ENCODE data around the gene RIN3. TPM values are rescaled to one million over a fixed set of nuclear protein-coding genes. Genes with fewer than 3 reads are reported as not detected.

RIN3 gene
- total RNA-seq, 4 donors from 2014 or later, result 3.0 to 8.7 (median 7.5) TPM

DNA sequence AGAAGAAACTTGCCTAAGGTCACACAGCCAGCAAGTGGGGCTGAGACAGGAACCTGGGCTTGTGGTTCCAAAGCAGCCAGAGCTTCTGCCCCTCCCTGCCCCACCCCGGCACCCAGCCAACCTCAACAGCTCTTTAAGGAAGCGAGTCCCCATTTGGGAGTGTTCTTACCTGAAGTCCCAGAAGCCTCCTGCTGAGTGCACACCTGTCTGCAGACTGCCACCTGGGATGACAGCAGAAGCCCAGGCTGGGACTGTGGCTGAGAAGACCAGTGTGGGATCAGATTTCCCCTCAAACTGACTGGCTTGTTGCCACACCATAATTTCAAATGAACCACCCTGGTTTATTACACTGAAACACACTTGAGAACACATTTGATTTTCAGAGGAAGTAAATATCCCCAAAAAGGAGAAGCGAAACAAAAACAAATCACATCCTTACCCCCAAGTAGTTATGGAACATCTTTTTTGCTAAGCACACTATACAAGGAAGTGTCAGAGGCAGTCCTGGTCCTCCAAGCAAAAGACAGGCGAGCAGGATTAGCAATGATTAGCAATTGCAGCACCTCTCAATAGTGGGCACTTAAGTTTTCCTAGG is 6.3 kb upstream of the RIN3 start:
- 75 to 76% methylated on average over 4 of the region's 4 CpGs for WGBS, 2 donors
- TF ChIP-seq, protein P1, sequence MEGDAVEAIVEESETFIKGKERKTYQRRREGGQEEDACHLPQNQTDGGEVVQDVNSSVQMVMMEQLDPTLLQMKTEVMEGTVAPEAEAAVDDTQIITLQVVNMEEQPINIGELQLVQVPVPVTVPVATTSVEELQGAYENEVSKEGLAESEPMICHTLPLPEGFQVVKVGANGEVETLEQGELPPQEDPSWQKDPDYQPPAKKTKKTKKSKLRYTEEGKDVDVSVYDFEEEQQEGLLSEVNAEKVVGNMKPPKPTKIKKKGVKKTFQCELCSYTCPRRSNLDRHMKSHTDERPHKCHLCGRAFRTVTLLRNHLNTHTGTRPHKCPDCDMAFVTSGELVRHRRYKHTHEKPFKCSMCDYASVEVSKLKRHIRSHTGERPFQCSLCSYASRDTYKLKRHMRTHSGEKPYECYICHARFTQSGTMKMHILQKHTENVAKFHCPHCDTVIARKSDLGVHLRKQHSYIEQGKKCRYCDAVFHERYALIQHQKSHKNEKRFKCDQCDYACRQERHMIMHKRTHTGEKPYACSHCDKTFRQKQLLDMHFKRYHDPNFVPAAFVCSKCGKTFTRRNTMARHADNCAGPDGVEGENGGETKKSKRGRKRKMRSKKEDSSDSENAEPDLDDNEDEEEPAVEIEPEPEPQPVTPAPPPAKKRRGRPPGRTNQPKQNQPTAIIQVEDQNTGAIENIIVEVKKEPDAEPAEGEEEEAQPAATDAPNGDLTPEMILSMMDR (IDR thresholded peaks at IDR 0.05), result no peak
- no peak for TF ChIP-seq POLR2A (IDR thresholded peaks at IDR 0.05)
- no peak overlapping the region for H3K4me3 ChIP-seq (ENCODE audit: low read depth, poor library complexity, severe bottlenecking)
- DNase-seq (ENCODE audit: low spot score in 2 of 2), result no peak
- intact Hi-C loops (cut with DNase I; ENCODE audit: low total_unique reads), result no loop called here

DNA sequence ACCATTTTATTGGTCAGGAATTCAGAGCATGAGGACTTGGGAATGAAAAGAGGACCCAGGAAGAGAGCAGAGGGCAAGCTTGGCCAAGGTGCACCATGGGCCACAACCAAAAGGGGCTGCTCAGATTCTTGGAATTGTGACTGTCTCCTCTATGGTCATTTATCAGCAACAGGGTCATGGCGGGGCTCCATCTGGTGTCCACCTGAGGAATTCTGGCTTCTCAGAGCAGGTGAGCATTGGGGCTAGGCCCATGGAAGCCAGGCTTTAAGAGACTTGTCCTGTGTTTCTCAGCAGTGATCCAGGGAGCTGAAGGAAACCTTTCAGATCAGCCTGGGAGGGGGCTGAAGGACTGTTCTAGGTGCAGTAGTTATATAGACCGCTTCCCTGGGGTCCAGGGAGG is 2.6 kb upstream of the RIN3 start:
- 95 to 96% methylated on average over 2 of the region's 2 CpGs for WGBS, 2 donors
- intact Hi-C loops (cut with DNase I; ENCODE audit: low total_unique reads), result no loop called here
- no peak overlapping the region for H3K4me3 ChIP-seq (ENCODE audit: low read depth, poor library complexity, severe bottlenecking)
- DNase-seq (ENCODE audit: low spot score in 2 of 2), result no peak
- TF ChIP-seq, protein P1 (IDR thresholded peaks at IDR 0.05), result no peak
- TF ChIP-seq POLR2A (IDR thresholded peaks at IDR 0.05), result no peak

DNA sequence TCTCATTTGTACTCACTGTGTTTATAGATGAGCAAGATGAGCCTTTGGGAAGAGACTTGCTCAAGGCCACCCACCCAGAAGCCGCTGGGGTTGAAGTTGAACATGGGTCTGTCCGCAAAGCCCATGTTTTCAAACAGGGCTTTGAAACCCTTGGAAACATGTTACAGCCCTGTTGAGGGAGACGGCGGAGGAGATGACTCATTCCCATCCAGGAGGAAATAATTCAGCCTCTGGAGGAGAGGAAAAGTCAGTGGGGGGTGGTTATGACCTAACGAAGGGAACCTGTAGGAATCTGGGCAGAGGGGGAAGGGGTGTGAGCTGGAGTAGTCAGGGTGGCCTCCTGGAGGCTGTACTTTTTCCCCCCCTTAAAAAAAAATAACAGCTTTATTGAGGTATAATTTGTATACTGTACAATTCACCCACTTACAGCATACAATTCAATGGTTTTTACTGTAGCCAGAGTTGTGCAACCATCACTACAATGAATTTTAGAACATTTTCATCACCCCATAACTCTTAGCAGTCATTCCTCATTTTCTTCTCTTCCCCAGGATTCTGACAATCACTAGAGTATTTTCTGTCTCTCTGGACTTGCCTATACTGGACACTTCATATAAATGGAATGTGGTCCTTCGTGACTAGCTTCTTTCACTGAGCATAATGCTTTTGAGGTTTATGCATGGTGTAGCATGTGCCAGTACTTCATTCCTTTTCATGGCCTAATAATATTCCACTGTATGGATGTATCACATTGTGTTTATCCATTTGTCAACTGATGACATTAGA is 1.9 kb upstream of the RIN3 start:
- 35 to 44% methylated on average over 6 of the region's 6 CpGs for WGBS, 2 donors
- DNase-seq (ENCODE audit: low spot score in 2 of 2), result no peak
- TF ChIP-seq, protein P1 (IDR thresholded peaks at IDR 0.05), result no peak
- no peak for TF ChIP-seq POLR2A (IDR thresholded peaks at IDR 0.05)
- no peak overlapping the region for H3K4me3 ChIP-seq (ENCODE audit: low read depth, poor library complexity, severe bottlenecking)
- intact Hi-C loops (cut with DNase I; ENCODE audit: low total_unique reads), result no loop called here

DNA sequence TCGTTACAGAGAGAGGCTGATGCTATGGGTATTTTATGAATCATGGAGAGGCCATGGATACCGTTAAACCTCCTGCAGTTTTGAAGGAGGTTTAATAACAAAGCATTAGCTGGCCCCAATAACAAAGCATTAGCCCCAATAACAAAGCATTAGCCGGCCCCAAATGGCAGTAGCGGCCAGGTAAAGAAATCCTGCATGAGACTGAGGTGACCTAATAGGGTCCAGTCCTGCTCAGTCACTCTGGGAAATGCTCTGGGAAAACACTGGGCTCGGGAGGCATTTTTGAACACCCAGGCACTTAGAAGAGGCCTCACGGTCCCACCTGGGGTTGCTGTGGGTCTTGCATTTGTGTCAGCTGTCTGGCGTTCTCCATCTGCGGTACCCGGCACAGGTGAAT is 776 bp upstream of the RIN3 start:
- H3K4me3 ChIP-seq (ENCODE audit: low read depth, poor library complexity, severe bottlenecking), result no peak overlapping the region
- WGBS, 2 donors, result 68 to 76% methylated on average over 8 to 9 of the region's 9 CpGs
- TF ChIP-seq POLR2A (IDR thresholded peaks at IDR 0.05), result no peak
- TF ChIP-seq, protein P1 (IDR thresholded peaks at IDR 0.05), result no peak
- no peak for DNase-seq (ENCODE audit: low spot score in 2 of 2)
- intact Hi-C loops (cut with DNase I; ENCODE audit: low total_unique reads), result no loop called here

DNA sequence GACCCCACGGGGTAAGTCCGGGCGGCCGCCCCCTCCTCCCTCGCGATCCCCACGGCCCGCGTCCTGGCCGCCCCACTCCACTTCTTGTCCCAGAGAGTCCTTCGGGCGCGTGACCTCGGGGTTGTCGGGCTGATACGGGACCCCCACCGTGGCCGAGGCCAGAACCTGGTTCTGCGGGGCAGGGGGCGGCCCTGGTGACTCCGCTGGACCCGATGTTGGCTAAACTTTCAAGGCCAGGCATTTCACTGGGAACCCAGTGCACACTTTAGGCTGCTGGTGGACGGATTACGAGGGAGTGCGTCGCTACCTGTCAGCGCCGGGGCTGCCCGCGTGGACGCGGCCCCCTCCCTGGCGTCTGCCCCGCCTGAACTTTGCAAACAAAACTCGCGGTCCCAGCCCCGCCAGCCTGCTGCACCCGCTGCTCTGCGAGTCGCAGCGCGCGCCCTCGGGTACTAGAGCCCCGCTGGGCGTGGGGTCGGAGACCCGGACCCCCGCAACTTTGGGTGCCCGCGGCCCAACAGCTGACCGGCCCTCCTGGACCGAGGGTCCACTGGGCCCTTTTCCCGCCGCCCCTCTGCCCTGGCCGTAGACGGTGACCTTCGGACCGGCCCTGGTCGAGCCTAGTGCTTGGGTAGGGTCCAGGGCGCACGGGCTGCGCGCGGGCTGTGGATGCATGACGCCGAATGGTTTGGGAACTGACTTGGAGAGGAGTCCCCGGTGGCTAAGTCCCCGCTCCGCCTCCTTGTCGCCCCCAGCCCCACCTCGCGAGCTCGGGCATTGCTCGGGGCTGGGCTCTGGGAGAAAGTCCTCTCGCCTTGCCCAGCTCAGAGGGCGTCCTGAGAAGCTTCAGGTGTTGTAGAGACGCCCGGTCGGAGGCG is 624 bp downstream of the RIN3 start:
- TF ChIP-seq POLR2A (IDR thresholded peaks at IDR 0.05), result no peak
- DNase-seq (ENCODE audit: low spot score in 2 of 2), result no peak
- WGBS, 2 donors, result 9 to 21% methylated on average over 59 to 64 of the region's 81 CpGs
- peak overlapping the region; percentile 58 for H3K4me3 ChIP-seq (ENCODE audit: low read depth, poor library complexity, severe bottlenecking)
- intact Hi-C loops (cut with DNase I; ENCODE audit: low total_unique reads), result no loop called here
